ENCODE data around the gene OGN. TPM values are rescaled to one million over a fixed set of nuclear protein-coding genes. Genes with fewer than 3 reads are reported as not detected.

OGN gene
- total and polyA plus RNA-seq, 2 of the 13 experiments (the other 11 are each of a cell fraction or from before 2014, with no cell fraction given), result not detected

DNA sequence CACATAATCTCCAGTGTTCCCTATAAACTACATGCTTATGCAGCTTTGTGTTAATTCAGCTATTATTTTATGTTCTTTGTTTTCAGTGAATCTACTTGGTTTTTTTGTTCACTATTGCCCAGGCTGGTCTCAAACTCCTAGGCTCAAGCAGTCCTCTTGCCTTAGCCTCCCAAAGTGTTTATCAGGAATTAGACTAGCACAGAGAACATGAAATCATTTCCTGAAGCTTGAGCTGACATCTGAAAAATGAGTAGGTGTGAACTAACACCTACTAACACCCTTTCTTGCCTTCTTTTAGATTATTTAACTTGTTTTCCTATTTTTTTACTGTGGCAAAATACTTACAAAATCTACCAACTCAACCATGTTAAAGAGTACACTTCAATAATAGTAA is 53.6 kb downstream of the OGN start:
- Histone ChIP-seq H2AFZ (ENCODE audit: low read length) (no peak overlapping the region), H3K4me1 (ENCODE audit: insufficient read depth, low read length) (no peaks in the 10 kb centered on the region), H3K27ac (ENCODE audit: extremely low read length, insufficient read depth, low read length) (no peak overlapping the region), H3K79me2 (ENCODE audit: insufficient read depth, low read length) (no peaks in the 10 kb centered on the region), H3K9ac (ENCODE audit: insufficient read depth, low read depth, low read length) (no peak overlapping the region), H3K4me3 (replicated peaks in 1 of 3; ENCODE audit: insufficient read depth in 1 of 3, low read depth in 2 of 3, low read length in 3 of 3) (no peak overlapping the region), H3K9me3 (ENCODE audit: low read length) (0 out of 2 replicates have a peak, but pooled peaks cover 6% of the 10 kb centered on the region), H4K20me1 (ENCODE audit: insufficient read depth, low read length) (no peaks in the 10 kb centered on the region), H3K36me3 (replicated peaks in 1 of 2; ENCODE audit: control insufficient read depth in 1 of 2, insufficient read depth in 2 of 2, low read length in 2 of 2) (no peaks in the 10 kb centered on the region), H3K4me2 (ENCODE audit: low read depth, low read length) (no peak overlapping the region), H3K27me3 (ENCODE audit: control insufficient read depth in 1 of 2, insufficient read depth in 2 of 2, low read length in 2 of 2) (no peaks in the 10 kb centered on the region)
- in situ Hi-C loops (cut with HindIII; ENCODE audit: extremely low pct_ligation_motif_present, low pct_unique_long_range_greater_than_20kb) (no loop called here), intact Hi-C loops (cut with micrococcal nuclease; ENCODE audit: unreplicated experiment) (no loop called here)
- TF ChIP-seq ZNF550 (CRISPR knock-in tag; IDR thresholded peaks at IDR 0.05; ENCODE audit: borderline replicate concordance) (no peak), HOXD1 (CRISPR knock-in tag; IDR thresholded peaks at IDR 0.05) (no peak), TEAD2 (CRISPR knock-in tag; IDR thresholded peaks at IDR 0.05) (no peak), ZNF792 (CRISPR knock-in tag; IDR thresholded peaks at IDR 0.05) (no peak), ZNF441 (CRISPR knock-in tag; IDR thresholded peaks at IDR 0.05; ENCODE audit: borderline replicate concordance) (no peak), MTF1 (CRISPR knock-in tag; IDR thresholded peaks at IDR 0.05) (no peak), NFATC3 (CRISPR knock-in tag; IDR thresholded peaks at IDR 0.05) (no peak), ZNF44 (CRISPR knock-in tag; IDR thresholded peaks at IDR 0.05) (no peak), ZNF83 (CRISPR knock-in tag; IDR thresholded peaks at IDR 0.05; ENCODE audit: borderline replicate concordance) (no peak), SMAD1 (CRISPR knock-in tag; IDR thresholded peaks at IDR 0.05; ENCODE audit: borderline replicate concordance, low read depth) (no peak), ZNF883 (CRISPR knock-in tag; IDR thresholded peaks at IDR 0.05; ENCODE audit: not compliant biosample characterization) (no peak), TOE1 (CRISPR knock-in tag; IDR thresholded peaks at IDR 0.05) (no peak), PHF8 (CRISPR knock-in tag; IDR thresholded peaks at IDR 0.05) (no peak)
- TF ChIP-seq, protein P1, sequence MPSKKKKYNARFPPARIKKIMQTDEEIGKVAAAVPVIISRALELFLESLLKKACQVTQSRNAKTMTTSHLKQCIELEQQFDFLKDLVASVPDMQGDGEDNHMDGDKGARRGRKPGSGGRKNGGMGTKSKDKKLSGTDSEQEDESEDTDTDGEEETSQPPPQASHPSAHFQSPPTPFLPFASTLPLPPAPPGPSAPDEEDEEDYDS (CRISPR knock-in tag; IDR thresholded peaks at IDR 0.05), result no peak
- TF ChIP-seq, protein P2, sequence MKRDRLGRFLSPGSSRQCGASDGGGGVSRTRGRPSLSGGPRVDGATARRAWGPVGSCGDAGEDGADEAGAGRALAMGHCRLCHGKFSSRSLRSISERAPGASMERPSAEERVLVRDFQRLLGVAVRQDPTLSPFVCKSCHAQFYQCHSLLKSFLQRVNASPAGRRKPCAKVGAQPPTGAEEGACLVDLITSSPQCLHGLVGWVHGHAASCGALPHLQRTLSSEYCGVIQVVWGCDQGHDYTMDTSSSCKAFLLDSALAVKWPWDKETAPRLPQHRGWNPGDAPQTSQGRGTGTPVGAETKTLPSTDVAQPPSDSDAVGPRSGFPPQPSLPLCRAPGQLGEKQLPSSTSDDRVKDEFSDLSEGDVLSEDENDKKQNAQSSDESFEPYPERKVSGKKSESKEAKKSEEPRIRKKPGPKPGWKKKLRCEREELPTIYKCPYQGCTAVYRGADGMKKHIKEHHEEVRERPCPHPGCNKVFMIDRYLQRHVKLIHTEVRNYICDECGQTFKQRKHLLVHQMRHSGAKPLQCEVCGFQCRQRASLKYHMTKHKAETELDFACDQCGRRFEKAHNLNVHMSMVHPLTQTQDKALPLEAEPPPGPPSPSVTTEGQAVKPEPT (CRISPR knock-in tag; IDR thresholded peaks at IDR 0.05; ENCODE audit: low read depth), result no peak
- TF ChIP-seq, protein P3, sequence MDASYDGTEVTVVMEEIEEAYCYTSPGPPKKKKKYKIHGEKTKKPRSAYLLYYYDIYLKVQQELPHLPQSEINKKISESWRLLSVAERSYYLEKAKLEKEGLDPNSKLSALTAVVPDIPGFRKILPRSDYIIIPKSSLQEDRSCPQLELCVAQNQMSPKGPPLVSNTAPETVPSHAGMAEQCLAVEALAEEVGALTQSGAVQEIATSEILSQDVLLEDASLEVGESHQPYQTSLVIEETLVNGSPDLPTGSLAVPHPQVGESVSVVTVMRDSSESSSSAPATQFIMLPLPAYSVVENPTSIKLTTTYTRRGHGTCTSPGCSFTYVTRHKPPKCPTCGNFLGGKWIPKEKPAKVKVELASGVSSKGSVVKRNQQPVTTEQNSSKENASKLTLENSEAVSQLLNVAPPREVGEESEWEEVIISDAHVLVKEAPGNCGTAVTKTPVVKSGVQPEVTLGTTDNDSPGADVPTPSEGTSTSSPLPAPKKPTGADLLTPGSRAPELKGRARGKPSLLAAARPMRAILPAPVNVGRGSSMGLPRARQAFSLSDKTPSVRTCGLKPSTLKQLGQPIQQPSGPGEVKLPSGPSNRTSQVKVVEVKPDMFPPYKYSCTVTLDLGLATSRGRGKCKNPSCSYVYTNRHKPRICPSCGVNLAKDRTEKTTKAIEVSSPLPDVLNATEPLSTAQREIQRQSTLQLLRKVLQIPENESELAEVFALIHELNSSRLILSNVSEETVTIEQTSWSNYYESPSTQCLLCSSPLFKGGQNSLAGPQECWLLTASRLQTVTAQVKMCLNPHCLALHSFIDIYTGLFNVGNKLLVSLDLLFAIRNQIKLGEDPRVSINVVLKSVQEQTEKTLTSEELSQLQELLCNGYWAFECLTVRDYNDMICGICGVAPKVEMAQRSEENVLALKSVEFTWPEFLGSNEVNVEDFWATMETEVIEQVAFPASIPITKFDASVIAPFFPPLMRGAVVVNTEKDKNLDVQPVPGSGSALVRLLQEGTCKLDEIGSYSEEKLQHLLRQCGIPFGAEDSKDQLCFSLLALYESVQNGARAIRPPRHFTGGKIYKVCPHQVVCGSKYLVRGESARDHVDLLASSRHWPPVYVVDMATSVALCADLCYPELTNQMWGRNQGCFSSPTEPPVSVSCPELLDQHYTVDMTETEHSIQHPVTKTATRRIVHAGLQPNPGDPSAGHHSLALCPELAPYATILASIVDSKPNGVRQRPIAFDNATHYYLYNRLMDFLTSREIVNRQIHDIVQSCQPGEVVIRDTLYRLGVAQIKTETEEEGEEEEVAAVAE (CRISPR knock-in tag; IDR thresholded peaks at IDR 0.05; ENCODE audit: borderline replicate concordance), result no peak
- ChIA-PET POLR2A (no interaction called here), CTCF (ENCODE audit: low intra/inter-chr PET ratio, low total read pairs) (no interaction called here)
- BruUV-seq (replicated peaks), result no TSS peak
- FAIRE-seq (no peak), DNase-seq (ENCODE audit: low spot score) (no peak), ATAC-seq (no peak)

All from HepG2 (cell line).